SU-DHL-6 (cell line): ENCODE measurements around the gene CDKN2B.

Source experiments
- EZH2phosphoT487 ChIP-seq: fragments of 200-600 bp; sonication (generic), shearing (Covaris generic); conservative IDR thresholded peaks from 2 replicates; pipeline ENCODE4 v1.6.1; 2018; ENCODE audit warnings: mild to moderate bottlenecking, antibody characterized with exemption, low read length, moderate library complexity, mixed read lengths
- TF ChIP-seq, protein P1 (sequence below): fragments of 200-600 bp; sonication (generic); IDR thresholded peaks from one replicate; pipeline ENCODE4 v1.5.1; 2017; ENCODE audit warnings: antibody characterized with exemption, mild to moderate bottlenecking, low read length, moderate library complexity; ENCODE audit not compliant: insufficient read depth, poor library complexity, severe bottlenecking

DNA sequence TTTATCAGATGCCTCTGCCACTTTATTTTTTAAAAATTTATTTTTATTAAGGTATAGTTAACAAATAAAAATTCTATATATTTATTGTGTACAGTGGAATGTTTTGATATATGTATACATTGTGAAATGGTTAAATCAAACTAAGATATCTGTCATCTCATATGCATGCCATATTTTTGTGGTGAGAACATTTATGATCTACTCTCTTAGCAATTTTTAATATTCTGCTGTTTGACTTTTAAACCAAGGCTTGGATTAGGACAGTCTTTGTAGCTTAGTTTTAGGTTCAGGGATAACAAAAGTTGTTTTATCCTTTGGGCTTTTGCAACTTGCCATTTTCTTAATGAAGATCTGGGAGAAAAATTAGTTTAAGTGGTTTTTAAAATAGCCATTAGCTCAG is 46.0 kb upstream of the CDKN2B start:
- TF ChIP-seq, protein P1, sequence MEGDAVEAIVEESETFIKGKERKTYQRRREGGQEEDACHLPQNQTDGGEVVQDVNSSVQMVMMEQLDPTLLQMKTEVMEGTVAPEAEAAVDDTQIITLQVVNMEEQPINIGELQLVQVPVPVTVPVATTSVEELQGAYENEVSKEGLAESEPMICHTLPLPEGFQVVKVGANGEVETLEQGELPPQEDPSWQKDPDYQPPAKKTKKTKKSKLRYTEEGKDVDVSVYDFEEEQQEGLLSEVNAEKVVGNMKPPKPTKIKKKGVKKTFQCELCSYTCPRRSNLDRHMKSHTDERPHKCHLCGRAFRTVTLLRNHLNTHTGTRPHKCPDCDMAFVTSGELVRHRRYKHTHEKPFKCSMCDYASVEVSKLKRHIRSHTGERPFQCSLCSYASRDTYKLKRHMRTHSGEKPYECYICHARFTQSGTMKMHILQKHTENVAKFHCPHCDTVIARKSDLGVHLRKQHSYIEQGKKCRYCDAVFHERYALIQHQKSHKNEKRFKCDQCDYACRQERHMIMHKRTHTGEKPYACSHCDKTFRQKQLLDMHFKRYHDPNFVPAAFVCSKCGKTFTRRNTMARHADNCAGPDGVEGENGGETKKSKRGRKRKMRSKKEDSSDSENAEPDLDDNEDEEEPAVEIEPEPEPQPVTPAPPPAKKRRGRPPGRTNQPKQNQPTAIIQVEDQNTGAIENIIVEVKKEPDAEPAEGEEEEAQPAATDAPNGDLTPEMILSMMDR = no peak
- no peak for TF ChIP-seq EZH2phosphoT487
